ENCODE measurements around the gene MLNR. TPM values are rescaled to one million over a fixed set of nuclear protein-coding genes. Genes with fewer than 3 reads are reported as not detected.

MLNR gene
- total RNA-seq, 2 experiments from 2014 or later, result not detected

GRCh38 chr13:49214917-49215376 lies 5.2 kb upstream of the MLNR start:
- peak; percentile 89 for ATAC-seq (ENCODE audit: poor library complexity)
- Histone ChIP-seq H3K27me3 (ENCODE audit: control insufficient read depth in 1 of 2, insufficient read depth in 2 of 2, low read length in 2 of 2) (peaks cover 22 to 24% of the 10 kb centered on the region in 2 experiments), H3K36me3 (ENCODE audit: insufficient read depth, low read length) (no peaks in the 10 kb centered on the region), H3K9me3 (ENCODE audit: control insufficient read depth in 1 of 2, insufficient read depth in 1 of 2, low read length in 2 of 2) (peaks cover 0 to 3% of the 10 kb centered on the region in 2 experiments), H3K27ac (ENCODE audit: low read depth in 1 of 2, low read length in 2 of 2) (no peak overlapping the region), H3K4me3 (ENCODE audit: low read length) (no peak overlapping the region), H3K4me1 (ENCODE audit: insufficient read depth, low read length) (peaks cover 15% of the 10 kb centered on the region)
- peaks cover 15% of the 10 kb centered on the region for H3K4me1 Mint-ChIP-seq (ENCODE audit: low read depth)
- no peak overlapping the region for H3K4me3 Mint-ChIP-seq
- H3K36me3 Mint-ChIP-seq (ENCODE audit: low read depth), result peaks cover 8% of the 10 kb centered on the region
- ChIA-PET POLR2A (interaction anchor here (0.6 to 1.0 kb wide), 3 partner anchors 9 to 682 kb away, joined by 3 read pairs; partner anchors contain the start of gene RCBTB2), CTCF (interaction anchor here (1.1 to 1.3 kb wide), 2 partner anchors 10 to 392 kb away, joined by 3 to 5 read pairs; no protein-coding TSS in a partner anchor)
- TF ChIP-seq CTCF (IDR thresholded peaks at IDR 0.05), result peak; percentile 23
- peaks cover 43% of the 10 kb centered on the region for H3K27me3 Mint-ChIP-seq
- H3K9me3 Mint-ChIP-seq, result no peaks in the 10 kb centered on the region
- DNase-seq, result peak in 12 of 14 experiments; percentile 16 to 74 (median 36)
- intact Hi-C loops (cut with DNase I, micrococcal nuclease), result loop anchor here in 1 of 2 experiments (2.0 kb wide), 1 partner anchor 66 kb away; no protein-coding TSS in a partner anchor
- no peak overlapping the region for H3K27ac Mint-ChIP-seq

GRCh38 chr13:49216334-49216733 lies 3.8 kb upstream of the MLNR start:
- POLR2A ChIA-PET, result interaction anchor here (0.6 kb wide), 1 partner anchor 1102 kb away, joined by 3 read pairs; no protein-coding TSS in a partner anchor
- Mint-ChIP-seq H3K4me1 (ENCODE audit: low read depth) (peaks cover 18% of the 10 kb centered on the region), H3K9me3 (no peaks in the 10 kb centered on the region), H3K36me3 (ENCODE audit: low read depth) (no peaks in the 10 kb centered on the region), H3K27me3 (peaks cover 46% of the 10 kb centered on the region), H3K27ac (no peak overlapping the region), H3K4me3 (no peak overlapping the region)
- no peaks in the 10 kb centered on the region for H3K36me3 ChIP-seq (ENCODE audit: insufficient read depth, low read length)
- peaks cover 20% of the 10 kb centered on the region for H3K4me1 ChIP-seq (ENCODE audit: insufficient read depth, low read length)
- DNase-seq (no peak), ATAC-seq (ENCODE audit: poor library complexity) (no peak)
- H3K27ac ChIP-seq (ENCODE audit: low read depth in 1 of 2, low read length in 2 of 2), result no peak overlapping the region
- intact Hi-C loops (cut with DNase I, micrococcal nuclease), result no loop called here
- TF ChIP-seq CTCF (IDR thresholded peaks at IDR 0.05), result no peak
- H3K4me3 ChIP-seq (ENCODE audit: low read length), result no peak overlapping the region
- H3K27me3 ChIP-seq (ENCODE audit: control insufficient read depth in 1 of 2, insufficient read depth in 2 of 2, low read length in 2 of 2), result peaks cover 25 to 34% of the 10 kb centered on the region in 2 experiments
- H3K9me3 ChIP-seq (ENCODE audit: control insufficient read depth in 1 of 2, insufficient read depth in 1 of 2, low read length in 2 of 2), result peaks cover 0 to 12% of the 10 kb centered on the region in 2 experiments
- CTCF ChIA-PET, result interaction anchor here (1.3 kb wide), 1 partner anchor 9 kb away, joined by 3 read pairs; no protein-coding TSS in a partner anchor

GRCh38 chr13:49217962-49218492 lies 2.1 kb upstream of the MLNR start:
- Histone ChIP-seq H3K27me3 (ENCODE audit: control insufficient read depth in 1 of 2, insufficient read depth in 2 of 2, low read length in 2 of 2) (peaks cover 36 to 49% of the 10 kb centered on the region in 2 experiments), H3K4me1 (ENCODE audit: insufficient read depth, low read length) (peaks cover 20% of the 10 kb centered on the region), H3K27ac (ENCODE audit: low read depth in 1 of 2, low read length in 2 of 2) (no peak overlapping the region), H3K36me3 (ENCODE audit: insufficient read depth, low read length) (no peaks in the 10 kb centered on the region), H3K9me3 (ENCODE audit: control insufficient read depth in 1 of 2, insufficient read depth in 1 of 2, low read length in 2 of 2) (peaks cover 0 to 12% of the 10 kb centered on the region in 2 experiments), H3K4me3 (ENCODE audit: low read length) (no peak overlapping the region)
- Mint-ChIP-seq H3K4me1 (ENCODE audit: low read depth) (peaks cover 20% of the 10 kb centered on the region), H3K36me3 (ENCODE audit: low read depth) (no peaks in the 10 kb centered on the region), H3K9me3 (no peaks in the 10 kb centered on the region), H3K27ac (no peak overlapping the region), H3K4me3 (peak overlapping the region; percentile 18), H3K27me3 (peaks cover 63% of the 10 kb centered on the region)
- POLR2A ChIA-PET, result no interaction called here
- ATAC-seq (ENCODE audit: poor library complexity) (no peak), DNase-seq (no peak)
- TF ChIP-seq CTCF (IDR thresholded peaks at IDR 0.05), result no peak
- intact Hi-C loops (cut with DNase I, micrococcal nuclease), result no loop called here
- CTCF ChIA-PET, result no interaction called here
